ENCODE data around the gene ABCB10.
"Not testable (repeated sequence)": the region's sequence is repeated elsewhere in the genome, so short reads cannot be mapped to it uniquely, and the experiment has no call there.

ABCB10 gene

DNA sequence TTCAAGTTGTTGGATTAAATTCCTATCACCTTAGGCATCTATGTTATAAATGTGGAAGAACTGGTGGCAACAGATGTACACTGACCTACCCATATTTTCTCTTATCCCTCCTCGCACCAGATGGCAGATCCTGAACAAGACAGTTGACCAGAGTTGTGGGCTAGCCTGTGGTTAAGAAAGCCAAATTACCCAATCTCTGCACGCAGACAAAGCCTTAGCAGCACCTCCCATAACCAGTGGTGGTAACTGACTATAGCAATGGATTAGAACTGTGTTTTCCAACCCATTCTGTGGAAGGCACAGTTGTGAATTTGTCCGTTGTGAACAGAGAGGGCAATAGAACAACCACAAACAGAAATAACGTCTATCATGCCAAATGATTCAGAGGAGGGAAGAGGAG, 20.6 kb downstream of the ABCB10 start:
- no peak for DNase-seq (ENCODE audit: low read depth in 2 of 2)

DNA sequence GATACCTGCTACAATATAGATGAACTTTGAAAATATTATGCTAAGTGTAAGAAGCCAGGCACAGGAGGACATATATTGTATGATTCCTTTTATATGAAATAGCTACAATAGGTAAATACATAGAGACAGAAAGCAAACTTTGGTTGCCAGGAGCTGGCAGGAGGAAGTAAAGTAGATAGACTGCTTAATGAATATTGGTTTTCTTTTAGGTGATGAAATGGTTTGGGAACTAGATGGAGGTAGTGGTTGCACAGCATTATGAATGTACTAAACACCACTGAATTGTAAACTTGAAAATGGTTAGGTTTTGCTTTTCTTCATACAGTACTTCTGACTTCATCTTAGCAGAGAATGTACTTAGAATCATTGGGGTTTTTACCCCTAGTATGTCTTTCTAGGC, 21.5 kb downstream of the ABCB10 start:
- DNase-seq (ENCODE audit: low read depth in 2 of 2) = no peak

DNA sequence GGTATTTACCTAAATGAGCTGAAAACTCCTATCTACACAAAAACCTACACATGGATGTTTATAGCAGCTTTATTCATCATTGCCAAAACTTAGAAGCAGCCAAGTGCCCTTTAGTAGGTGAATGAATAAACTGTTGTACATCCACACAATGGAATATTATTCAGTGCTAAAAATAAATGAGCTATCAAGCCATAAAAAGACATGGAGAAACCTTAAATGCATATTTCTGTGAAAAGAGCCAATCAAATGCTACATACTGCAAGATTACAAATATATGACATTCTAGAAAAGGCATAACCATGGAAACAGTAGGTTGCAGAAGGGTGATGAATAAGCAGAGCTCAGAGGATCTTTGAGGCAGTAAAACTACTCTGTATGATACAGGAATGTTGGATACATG, 23.3 kb downstream of the ABCB10 start:
- no peak for DNase-seq (ENCODE audit: low read depth in 2 of 2)

DNA sequence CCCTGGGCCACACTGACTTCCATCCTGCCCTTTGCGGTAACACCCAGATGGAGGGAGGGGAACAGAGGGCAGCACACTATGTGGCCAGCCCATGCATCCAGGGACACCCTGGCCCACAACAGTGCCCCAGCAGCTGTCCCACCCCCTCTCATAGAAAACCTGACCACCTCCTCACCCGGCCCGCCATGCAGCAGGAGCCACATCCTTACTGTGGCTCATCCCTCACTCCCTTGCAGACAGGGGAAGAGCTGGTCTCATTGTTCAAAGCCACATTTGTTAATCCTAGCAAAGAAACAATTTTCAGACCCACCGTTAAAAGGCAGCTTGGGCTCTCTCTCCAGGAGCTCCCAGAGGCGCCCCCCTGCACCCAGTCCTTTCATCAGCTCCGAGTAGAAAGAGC, 27.2 kb downstream of the ABCB10 start:
- no peak for DNase-seq (ENCODE audit: low read depth in 2 of 2)

DNA sequence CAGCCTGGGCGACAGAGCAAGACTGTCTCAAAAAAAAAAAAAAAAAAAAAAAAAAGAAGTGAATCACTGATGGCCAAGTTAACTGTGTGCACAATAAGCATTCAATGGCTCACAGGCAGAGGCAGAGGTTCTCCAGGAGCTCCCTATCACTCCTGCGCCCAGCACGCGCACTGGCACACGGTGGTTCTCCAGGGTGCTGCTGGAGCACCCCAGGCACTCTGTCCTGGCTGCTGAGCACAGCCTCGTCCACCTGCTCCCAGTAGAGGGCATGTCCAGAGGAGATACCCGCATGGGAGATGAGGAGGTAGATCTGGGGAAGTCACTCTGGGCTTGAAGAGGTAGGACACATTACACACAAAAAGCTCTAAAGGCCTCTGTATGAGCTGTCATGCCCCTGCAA, 28.9 kb downstream of the ABCB10 start:
- DNase-seq (ENCODE audit: low read depth in 2 of 2) = no peak

DNA sequence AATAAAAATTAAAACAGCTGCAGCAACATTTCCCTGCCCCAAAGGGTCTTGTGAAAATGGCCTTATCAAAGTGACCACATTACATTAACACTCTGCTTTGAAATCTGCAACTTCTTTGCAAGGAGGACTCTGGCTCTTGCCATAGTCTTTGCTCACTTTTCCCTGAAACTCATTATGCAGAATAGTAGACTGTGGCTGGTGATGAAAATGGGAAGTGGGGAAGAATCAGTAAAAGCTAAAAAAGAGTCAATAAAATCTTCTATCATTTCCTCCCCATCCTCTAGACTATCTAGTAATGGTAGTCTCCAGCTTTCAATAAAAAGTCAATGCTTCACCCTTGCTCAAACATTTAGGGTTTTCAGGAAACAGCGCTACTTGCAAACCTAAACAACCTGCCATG, 31.8 kb downstream of the ABCB10 start:
- DNase-seq (ENCODE audit: low read depth in 2 of 2) = no peak

DNA sequence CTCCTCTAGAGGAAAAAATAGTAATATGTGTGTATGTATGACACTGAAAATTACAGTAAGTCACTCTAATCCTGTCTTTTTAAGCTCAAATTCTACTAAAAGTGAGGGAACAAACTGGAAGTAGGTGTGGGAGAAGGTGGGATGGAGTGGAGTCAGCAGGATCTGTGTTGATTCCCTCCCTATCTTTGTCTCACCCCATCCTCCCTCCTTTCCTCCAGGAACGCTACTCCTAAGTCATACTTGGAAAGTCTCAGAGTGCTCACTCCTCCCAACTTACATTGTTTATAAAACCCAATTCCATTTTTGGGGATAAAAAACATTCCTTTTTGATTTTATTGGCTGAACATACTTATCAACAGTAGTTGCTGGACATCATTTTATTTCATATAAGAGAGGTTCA, 35.5 kb downstream of the ABCB10 start:
- DNase-seq (ENCODE audit: low read depth in 2 of 2) = no peak

DNA sequence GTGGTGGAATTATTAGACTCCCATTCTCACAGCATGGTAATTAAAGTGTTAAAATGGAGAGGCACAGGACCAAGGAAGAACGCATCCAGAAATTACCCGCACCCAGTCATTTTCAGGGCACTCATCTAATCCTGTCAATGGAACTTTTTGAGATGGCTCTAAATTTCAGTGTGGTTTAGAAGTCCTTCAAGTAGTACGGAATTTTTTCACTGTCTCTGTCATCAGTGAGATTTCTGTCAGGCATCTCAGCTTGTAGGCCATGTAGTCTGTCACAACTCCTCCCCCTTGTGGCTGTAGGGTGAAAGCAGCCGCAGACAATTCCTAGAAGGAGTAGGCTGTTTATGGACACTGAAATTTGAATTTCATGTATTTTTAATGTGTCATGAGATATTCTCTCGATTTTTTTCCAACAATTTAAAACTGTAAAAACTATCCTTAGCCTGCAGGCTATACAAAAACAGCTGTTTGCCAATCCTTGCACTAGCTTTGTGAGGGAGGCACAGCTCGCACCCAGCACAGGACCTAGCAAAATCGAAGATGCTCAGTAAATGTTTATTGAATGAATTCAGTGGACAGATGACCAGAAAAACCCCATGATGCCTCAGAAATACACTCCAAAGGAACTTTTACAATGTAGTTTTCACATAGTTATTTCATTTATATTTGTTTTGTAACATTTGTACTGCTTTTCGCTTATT, 43.8 kb downstream of the ABCB10 start:
- peak in 1 of 2 donors; percentile 20 for DNase-seq (ENCODE audit: low read depth in 2 of 2)

DNA sequence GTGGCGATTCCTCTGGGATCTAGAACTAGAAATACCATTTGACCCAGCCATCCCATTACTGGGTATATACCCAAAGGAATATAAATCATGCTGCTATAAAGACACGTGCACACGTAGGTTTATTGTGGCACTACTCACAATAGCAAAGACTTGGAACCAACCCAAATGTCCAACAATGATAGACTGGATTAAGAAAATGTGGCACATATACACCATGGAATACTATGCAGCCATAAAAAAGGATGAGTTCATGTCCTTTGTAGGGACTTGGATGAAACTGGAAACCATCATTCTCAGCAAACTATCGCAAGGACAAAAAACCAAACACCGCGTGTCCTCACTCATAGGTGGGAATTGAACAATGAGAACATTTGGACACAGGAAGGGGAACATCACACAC, 46.9 kb downstream of the ABCB10 start:
- DNase-seq (ENCODE audit: low read depth in 2 of 2) = not testable (repeated sequence)

DNA sequence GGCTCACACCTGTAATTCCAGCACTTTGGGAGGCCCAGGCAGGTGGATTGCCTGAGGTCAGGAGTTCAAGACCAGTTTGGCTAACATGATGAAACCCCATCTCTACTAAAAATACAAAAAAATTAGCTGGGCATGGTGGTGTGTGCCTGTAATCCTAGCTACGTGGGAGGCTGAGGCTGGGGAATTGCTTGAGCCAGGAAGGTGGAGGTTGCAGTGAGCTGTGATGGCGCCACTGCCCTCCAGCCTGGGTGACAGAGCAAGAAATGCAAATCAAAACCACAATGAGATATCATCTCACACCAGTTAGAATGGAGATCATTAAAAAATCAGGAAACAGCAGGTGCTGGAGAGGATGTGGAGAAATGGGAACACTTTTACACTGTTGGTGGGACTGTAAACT, 47.3 kb downstream of the ABCB10 start:
- DNase-seq (ENCODE audit: low read depth in 2 of 2) = not testable (repeated sequence)

DNA sequence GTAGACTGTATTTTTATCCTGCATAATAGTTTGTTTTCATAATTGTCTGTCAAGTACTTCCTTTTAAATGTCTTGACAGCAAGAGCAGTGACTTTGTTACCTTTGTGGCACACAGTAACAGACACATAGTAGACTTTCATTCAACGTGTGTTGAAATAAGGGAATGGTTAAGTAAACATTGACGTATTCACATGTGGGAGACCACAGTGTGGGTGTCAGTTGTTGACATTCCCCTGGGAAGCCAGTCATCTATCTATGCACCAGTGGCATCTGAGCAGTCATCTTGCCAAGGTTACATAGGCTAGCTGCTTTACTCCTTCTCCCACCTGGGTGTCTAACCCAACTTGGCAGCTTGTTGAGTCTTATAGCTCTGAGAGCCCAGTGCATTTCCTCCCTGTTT, 48.9 kb downstream of the ABCB10 start:
- no peak for DNase-seq (ENCODE audit: low read depth in 2 of 2)

DNA sequence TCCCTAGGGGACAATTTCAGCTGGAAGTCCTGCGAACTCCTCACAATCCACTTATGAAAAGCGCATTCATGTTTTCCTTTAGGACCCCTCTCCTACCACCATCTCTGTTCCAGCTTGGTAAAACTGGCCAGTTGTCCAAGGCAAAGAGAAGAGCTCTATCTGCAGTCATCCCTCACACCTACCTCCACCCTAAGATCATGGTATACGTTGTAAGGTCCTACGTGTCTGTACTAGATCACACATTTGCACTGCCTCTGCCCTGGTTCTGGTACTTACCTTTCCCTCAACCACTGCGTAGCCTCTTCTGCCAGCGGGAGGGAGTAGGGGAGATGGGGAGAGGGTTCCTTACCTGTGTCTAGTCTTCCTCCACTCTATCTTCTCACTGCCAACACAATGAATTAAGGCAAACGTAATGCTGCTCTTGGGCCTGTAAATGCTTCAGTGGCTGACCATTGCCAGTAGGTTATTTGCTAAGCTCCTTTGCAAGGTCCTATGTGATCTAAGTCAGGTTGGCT, 49.6 kb downstream of the ABCB10 start:
- DNase-seq (ENCODE audit: low read depth in 2 of 2) = no peak

DNA sequence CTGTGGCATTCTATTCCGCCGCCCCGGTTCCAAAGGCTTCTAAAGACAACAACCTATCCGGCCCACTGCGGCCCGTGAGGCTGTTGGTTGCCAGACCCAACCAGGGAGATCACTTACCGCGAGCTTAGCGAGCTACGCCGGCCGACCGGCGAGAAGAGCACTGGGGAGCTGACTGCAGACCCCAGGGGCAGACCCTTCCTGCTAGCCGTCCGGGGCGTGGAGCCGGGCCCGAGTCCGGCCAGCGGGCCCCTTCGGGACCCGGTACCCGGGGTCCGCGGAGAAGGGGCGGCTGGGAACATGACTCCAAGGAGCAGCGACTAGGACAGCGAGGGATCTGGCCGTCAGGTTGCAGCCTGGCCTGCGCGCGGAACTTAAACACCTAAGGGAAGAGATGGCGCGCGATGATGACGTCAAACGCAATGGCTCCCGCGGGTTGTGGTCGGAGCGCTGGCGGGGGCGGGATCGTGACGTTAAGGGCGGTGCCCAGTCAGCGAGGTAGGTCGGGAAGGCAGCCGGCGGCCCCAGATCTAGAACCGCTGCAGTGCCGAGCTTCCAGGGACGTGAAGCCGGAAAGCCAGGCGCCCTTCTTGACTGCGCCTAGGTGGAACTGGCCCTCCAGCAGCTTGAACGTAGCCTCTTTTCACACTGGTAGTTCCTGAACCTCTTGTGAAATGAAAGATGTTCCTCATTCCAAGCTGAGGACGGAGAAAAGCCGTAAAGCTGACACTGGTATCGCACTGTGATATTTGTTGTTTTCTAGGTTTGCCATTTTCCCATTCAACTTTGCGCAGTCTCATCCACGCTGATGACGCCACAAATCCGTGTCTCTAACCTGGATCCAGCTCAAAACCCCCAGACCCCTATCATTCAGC, 50.3 kb downstream of the ABCB10 start, which contains the start of gene NUP133:
Gene NUP133, minus strand, starts transcription at position 391 of the 872 bp plus-strand sequence. Its CDS starts 92 bp downstream, at position 299.
- DNase-seq (ENCODE audit: low read depth in 2 of 2) = peak; percentile 96 to 97

DNA sequence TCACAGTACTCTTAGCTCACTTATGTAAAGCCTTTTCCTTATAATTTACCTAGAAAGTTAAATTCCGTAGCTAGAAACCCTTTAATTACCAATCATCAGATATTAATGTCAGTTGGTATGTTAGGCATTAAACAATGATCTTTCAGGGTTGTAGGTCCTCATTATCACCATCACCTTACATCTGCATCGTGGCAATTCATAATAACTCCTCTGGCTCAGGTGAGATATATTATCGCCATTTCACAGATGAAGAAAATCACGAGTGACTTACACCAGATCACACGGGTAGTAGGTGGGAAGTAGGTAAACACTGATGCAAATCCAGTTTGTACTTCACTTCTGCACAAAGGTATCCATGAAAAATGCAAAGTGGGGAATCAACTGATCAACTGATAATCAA, 51.0 kb downstream of the ABCB10 start:
- DNase-seq (ENCODE audit: low read depth in 2 of 2) = no peak

DNA sequence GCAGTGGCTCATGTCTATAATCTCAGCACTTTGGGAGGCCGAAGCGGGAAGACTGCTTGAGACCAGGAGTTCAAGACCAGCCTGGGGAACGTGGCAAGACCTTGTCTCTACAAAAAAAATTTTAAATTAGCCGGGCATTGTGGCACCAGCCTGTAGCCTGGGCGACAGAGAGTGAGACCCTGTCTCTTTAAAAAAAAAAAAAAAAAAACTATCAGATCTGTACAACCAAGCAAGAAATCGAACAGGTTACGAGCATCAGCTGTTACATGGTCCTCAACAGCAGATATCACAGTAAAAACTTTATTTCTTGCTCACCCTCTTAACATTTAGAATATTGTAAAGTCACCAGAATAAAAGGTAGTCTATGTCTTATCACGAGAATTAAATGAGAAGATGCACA, 51.9 kb downstream of the ABCB10 start:
- no peak for DNase-seq (ENCODE audit: low read depth in 2 of 2)

DNA sequence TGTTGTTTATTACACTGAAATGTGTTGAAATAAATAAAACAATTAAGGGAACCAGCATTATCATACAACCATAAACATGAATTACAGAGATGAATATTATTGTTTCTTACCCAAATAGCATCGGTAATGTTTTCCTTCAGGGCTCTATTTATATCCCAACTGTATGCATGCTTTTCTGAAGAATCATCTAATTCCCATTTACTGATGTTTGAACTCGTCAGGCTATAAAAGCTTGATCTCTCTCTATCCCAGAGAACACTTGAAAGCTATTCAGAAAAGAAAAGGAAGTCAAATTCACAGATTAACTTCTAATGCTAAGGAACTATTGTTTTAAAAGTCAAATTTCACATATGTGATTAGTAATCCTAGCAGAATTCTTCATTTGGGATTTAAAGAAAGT, 62.7 kb downstream of the ABCB10 start:
- DNase-seq (ENCODE audit: low read depth in 2 of 2) = no peak

DNA sequence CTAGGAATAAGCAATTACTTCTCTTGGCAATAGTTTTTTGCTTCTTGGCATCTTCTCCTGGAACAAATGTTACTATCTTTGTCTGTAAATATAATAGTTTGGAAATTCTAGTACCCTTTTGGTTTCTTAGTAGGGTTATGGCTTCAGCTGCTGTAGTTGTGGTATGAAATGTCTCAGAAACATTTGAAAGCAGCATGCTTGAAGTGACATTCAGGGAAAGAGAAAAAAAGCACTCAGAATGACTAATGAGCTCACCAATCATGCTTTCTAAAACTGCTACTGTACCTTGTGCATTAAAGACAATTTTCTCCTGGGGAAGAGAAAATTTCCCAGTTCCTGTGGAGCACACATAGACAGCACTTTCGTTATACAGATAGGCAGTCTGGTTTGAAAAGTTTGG, 71.3 kb downstream of the ABCB10 start:
- no peak for DNase-seq (ENCODE audit: low read depth in 2 of 2)

DNA sequence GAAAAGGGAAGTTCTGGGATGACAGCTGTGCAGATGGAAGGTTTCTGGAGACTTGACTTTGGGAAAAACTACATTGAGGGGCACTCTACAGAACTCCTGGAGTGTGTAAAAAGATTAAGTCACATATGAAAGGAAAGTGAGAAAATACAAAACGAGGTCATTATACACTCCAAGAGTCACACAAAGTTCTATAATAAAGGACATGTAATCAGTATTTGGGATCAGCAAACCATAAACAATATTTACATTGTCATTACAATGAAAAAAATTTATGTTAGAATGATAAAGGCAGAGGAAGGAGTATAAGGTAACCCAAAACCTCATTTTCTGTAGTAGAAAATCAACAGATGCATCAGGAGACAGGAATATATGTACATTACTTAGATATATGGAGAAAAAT, 73.2 kb downstream of the ABCB10 start:
- no peak for DNase-seq (ENCODE audit: low read depth in 2 of 2)

DNA sequence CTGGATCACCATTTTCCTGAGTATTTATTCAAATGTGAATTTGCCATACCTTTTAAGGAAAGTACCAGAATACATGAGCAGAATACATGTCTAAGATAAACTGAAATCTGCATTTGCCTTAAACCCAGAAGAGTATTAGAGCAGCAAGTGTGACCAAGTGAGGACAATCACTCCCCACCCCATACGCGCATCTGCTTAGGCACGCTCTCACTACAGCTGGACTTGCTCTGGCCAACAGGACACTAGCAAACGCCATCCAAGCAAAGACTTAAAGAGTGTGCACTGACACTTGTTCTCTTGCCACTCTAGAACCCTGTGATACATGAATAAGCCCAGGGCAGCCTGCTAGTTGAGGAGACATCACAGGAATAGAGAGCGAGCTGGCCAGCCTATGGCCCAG, 76.0 kb downstream of the ABCB10 start:
- no peak for DNase-seq (ENCODE audit: low read depth in 2 of 2)

DNA sequence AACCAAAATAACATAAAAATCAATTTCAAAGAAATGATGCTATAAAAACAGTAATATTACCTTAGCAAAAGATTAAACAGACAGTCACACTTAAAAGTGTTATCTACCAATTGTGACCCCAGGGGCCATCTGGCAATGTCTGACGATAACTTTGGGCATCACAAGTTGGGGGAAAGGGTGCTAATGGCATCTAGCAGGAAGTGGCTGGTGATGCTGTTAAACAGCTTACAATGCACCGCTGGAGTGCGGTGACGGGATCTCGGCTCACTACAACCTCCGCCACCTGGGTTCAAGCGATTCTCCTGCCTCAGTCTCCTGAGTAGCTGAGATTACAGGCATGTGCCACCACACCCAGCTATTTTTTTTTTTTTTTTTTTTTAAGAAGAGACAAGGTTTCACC, 78.0 kb downstream of the ABCB10 start:
- no peak for DNase-seq (ENCODE audit: low read depth in 2 of 2)

DNA sequence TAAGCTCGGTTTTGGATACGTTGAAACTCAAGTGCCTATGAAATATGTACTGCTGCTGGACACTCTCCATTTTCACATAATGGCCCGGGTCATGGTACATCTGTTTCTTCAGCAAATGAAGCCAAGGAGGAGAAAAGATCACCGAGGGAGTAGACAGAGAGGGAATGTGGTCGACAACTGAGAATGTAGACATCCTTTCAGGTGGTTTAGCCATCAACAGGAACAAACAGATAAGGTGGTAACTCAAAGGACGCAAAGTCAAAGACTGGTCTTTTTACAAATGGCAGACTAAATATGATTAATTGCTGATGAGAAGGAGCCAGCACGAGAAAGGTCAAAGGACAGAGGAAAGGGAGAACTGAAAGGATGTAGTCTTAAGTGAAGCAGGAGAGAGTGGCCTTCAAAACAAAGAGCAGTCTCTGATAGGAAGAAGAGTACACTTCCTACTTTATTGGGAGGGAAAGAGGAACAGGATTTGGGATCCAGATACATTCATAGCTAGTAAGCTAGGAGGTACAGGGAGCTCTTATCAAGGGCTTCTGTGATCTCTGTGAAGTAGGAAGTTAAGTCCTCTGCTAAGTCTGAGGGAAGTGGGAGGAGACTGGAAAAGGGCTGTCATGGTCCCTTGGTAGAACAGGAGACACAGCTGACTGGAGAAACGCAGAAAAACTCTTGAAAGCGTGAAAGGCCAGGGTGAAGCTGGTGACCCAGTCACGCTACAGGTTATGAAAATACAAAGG, 78.7 kb downstream of the ABCB10 start:
- no peak for DNase-seq (ENCODE audit: low read depth in 2 of 2)

DNA sequence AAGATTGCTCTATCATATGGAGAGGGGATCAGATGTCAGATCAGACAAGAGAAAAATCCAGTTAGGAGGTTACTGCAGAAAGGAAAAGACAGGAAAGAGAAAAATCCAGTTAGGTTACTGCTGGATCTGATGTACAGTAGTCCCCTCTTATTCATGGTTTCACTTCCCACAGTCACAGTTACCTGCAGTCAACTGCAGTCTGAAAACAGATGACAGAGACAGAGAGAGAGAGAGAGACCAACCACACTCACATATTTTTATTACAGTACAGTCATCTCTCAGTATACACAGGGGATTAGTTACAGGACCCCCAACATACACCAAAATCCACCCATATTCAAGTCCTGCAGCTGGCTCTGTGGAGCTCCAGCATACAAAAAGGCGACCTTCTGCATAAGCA, 79.7 kb downstream of the ABCB10 start:
- no peak for DNase-seq (ENCODE audit: low read depth in 2 of 2)

Measured in stimulated activated CD8-positive, alpha-beta memory T cell treated with anti-CD3 and anti-CD28 coated beads, Interleukin-15, amount 100 ng/mL, for 48 hours (primary cell).